CD14-positive monocyte (primary cell): ENCODE data around the gene MT3. TPM values are rescaled to one million over a fixed set of nuclear protein-coding genes. Genes with fewer than 3 reads are reported as not detected.
A peak's percentile ranks its signal among the peaks of the same experiment; 100 is the strongest.

ENCODE experiments used
- DNase-seq, 3 donors: peaks; one replicate each; pipeline ENCODE4 v3.0.0-alpha.2; 2011 to 2022
- H2AFZ ChIP-seq: 2 replicates; pipeline ENCODE4 v1.6.0; 2012; ENCODE audit warnings: mild to moderate bottlenecking, low read depth, low read length, inconsistent platforms; ENCODE audit not compliant: insufficient read depth, poor library complexity, severe bottlenecking
- H3K27ac ChIP-seq, 2 donors: 1 replicate in 1 of 2; 2 replicates in 1 of 2; pipeline ENCODE4 v1.5.1; 2012 to 2013; ENCODE audit warnings: low read length in 2 of 2, control low read depth in 1 of 2, inconsistent platforms in 1 of 2, low read depth in 1 of 2, mild to moderate bottlenecking in 1 of 2
- H3K27me3 ChIP-seq, 2 donors: one replicate each; pipeline versions ENCODE4 v1.6.0 to v1.6.1; 2011 to 2013; ENCODE audit warnings: low read length in 2 of 2; ENCODE audit not compliant: control insufficient read depth in 2 of 2, insufficient read depth in 2 of 2
- H3K36me3 ChIP-seq, 2 donors: replicated peaks in 1 of 2; 1 replicate in 1 of 2; 2 replicates in 1 of 2; pipeline versions ENCODE4 v1.5.1 to v1.6.1; 2012 to 2013; ENCODE audit warnings: low read length in 2 of 2, control low read depth in 1 of 2, inconsistent platforms in 1 of 2, mild to moderate bottlenecking in 1 of 2; ENCODE audit not compliant: insufficient read depth in 2 of 2, control insufficient read depth in 1 of 2
- H3K4me1 ChIP-seq, 2 donors: 1 replicate in 1 of 2; 2 replicates in 1 of 2; pipeline versions ENCODE4 v1.5.1 to v1.6.1; 2012 to 2013; ENCODE audit warnings: low read length in 2 of 2, control low read depth in 1 of 2, inconsistent platforms in 1 of 2, mild to moderate bottlenecking in 1 of 2, moderate library complexity in 1 of 2; ENCODE audit not compliant: insufficient read depth in 2 of 2, control insufficient read depth in 1 of 2
- H3K4me2 ChIP-seq: replicated peaks from 2 replicates; pipeline ENCODE3; 2012; ENCODE audit warnings: low read length, moderate library complexity, mild to moderate bottlenecking; ENCODE audit not compliant: poor library complexity, severe bottlenecking; ENCODE audit errors: extremely low read depth
- H3K4me3 ChIP-seq, 3 experiments: fragments of 200-600 bp in 1 of 3; sonication (generic) in 1 of 3; replicated peaks in 1 of 3; 1 replicate in 2 of 3; 2 replicates in 1 of 3; pipeline ENCODE4 v1.5.1; 2011 to 2013; ENCODE audit warnings: low read length in 3 of 3, mild to moderate bottlenecking in 3 of 3, control low read depth in 2 of 3, low read depth in 2 of 3, inconsistent platforms in 1 of 3, moderate library complexity in 1 of 3
- H3K79me2 ChIP-seq: 2 replicates; pipeline ENCODE4 v1.6.0; 2012; ENCODE audit warnings: mild to moderate bottlenecking, control low read depth, inconsistent platforms, low read length, moderate library complexity; ENCODE audit not compliant: insufficient read depth
- H3K9ac ChIP-seq: 2 replicates; pipeline ENCODE4 v1.6.0; 2017; ENCODE audit warnings: low read length, mild to moderate bottlenecking; ENCODE audit not compliant: insufficient read depth, poor library complexity, severe bottlenecking
- H3K9me3 ChIP-seq, 2 donors: replicated peaks in 1 of 2; 1 replicate in 1 of 2; 2 replicates in 1 of 2; pipeline versions ENCODE4 v1.5.1 to v1.6.1; 2012 to 2013; ENCODE audit warnings: low read length in 2 of 2, control low read depth in 1 of 2; ENCODE audit not compliant: control insufficient read depth in 1 of 2, insufficient read depth in 1 of 2
- H4K20me1 ChIP-seq: 2 replicates; pipeline ENCODE4 v1.6.0; 2012; ENCODE audit warnings: mild to moderate bottlenecking, low read length, control low read depth, moderate library complexity; ENCODE audit not compliant: insufficient read depth
- H3K27ac Mint-ChIP-seq, 7 donors: one replicate each; pipeline ENCODE4 v1.8.0; 2020; ENCODE audit warnings: mild to moderate bottlenecking in 7 of 7, mixed read lengths in 7 of 7, moderate library complexity in 6 of 7, inconsistent platforms in 2 of 7
- H3K27me3 Mint-ChIP-seq, 3 donors: one replicate each; pipeline ENCODE4 v1.8.0; 2021 to 2022; ENCODE audit warnings: low read depth in 3 of 3, mild to moderate bottlenecking in 3 of 3, mixed read lengths in 3 of 3, moderate library complexity in 3 of 3, inconsistent platforms in 1 of 3
- H3K36me3 Mint-ChIP-seq, 2 donors: one replicate each; pipeline ENCODE4 v1.8.0; 2020; ENCODE audit warnings: mixed read lengths in 2 of 2, inconsistent platforms in 1 of 2, mild to moderate bottlenecking in 1 of 2
- H3K4me1 Mint-ChIP-seq: one replicate; pipeline ENCODE4 v1.8.0; 2020; ENCODE audit warnings: mild to moderate bottlenecking, mixed read lengths
- H3K4me3 Mint-ChIP-seq, 2 donors: one replicate each; pipeline ENCODE4 v1.8.0; 2020; ENCODE audit warnings: mild to moderate bottlenecking in 2 of 2, mixed read lengths in 2 of 2, moderate library complexity in 1 of 2
- H3K9me3 Mint-ChIP-seq, 7 donors: one replicate each; pipeline ENCODE4 v1.8.0; 2020 to 2022; ENCODE audit warnings: mixed read lengths in 7 of 7, mild to moderate bottlenecking in 6 of 7, moderate library complexity in 6 of 7, inconsistent platforms in 2 of 7
- WGBS: methylation state at CpG from one replicate; pipeline ENCODE4 v1.1.5; 2013; ENCODE audit warnings: missing lambda C conversion rate; ENCODE audit not compliant: insufficient coverage; 5-methylcytosine and 5-hydroxymethylcytosine counted together
- intact Hi-C, 2 donors: fragments of 100-400 bp; cut with micrococcal nuclease; formaldehyde crosslinking; loops; one replicate each; pipeline versions ENCODE4 v1.15.0 to v1.15.1; 2023
- polyA plus RNA-seq, 3 donors: library from polyadenylated mRNA; depleted of rRNA in 1 of 3; unstranded in 2 of 3; stranded (reverse) in 1 of 3; fragments of 300-500 nt in 2 of 3; fragments of >200 nt in 1 of 3; fragmentation: Illumina TruSeq in 2 of 3; gene quantifications; 1 replicate in 2 of 3; 2 replicates in 1 of 3; pipeline ENCODE4 v1.2.3, GENCODE V29; 2012 to 2021
- TF ChIP-seq, protein P1 (sequence below): fragments of 200-600 bp; IDR thresholded peaks from one replicate; pipeline ENCODE4 v1.8.0; 2022; ENCODE audit warnings: antibody characterized with exemption, mild to moderate bottlenecking

Gene MT3
- polyA plus RNA-seq, 3 donors: not detected

DNA sequence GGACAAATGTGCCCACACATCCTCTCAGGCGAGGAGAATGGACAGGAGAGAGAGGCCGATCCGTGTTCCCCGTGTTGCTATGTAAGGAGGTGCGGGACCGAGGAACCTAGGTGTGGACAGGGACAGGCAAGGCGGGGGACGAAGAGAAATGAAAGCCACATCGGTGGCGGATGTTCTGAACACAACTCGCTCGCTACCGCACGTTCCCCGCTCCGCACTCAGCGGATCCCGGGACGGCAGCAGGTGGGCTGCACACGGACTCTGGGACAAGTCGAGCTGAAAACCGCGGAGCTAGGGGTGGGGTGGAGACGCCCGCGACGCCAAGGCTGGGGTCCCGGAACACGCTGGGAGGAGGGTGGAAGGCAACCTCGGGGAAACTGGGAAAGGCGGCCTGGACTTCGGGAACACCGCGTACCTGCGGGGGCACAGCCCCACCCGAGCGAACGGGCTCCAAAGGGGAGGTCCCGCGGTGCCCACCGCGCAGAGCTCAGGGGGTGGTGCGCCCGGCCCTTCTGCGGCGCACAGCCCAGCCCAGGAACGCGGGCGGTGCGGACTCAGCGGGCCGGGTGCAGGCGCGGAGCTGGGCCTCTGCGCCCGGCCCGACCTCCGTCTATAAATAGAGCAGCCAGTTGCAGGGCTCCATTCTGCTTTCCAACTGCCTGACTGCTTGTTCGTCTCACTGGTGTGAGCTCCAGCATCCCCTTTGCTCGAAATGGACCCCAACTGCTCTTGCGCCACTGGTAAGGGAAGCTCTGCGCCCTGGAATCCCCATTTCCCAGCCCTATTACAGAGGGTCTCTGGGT is 36.0 kb downstream of the MT3 start, which contains the start of gene MT1E:
MT1E (plus strand) TSS at position 642 of the 803 bp plus-strand sequence; CDS start at position 713, 71 bp downstream.
- Mint-ChIP-seq H3K36me3 (peaks cover 0 to 4% of the 10 kb centered on the region in 2 donors), H3K27me3 (peaks cover 42 to 63% (median 53%) of the 10 kb centered on the region in 3 donors), H3K27ac (peak within 1 kb of the TSS in 6 of 7 donors; percentile 71 to 84 (median 78)), H3K4me3 (peak within 1 kb of the TSS; percentile 93 to 98), H3K9me3 (peaks cover 0 to 7% (median 0%) of the 10 kb centered on the region in 7 donors), H3K4me1 (peaks cover 27% of the 10 kb centered on the region)
- peak within 1 kb of the TSS in 1 of 2 donors; percentile 68 for H3K27ac ChIP-seq
- H3K36me3 ChIP-seq: no peaks in the 10 kb centered on the region
- DNase-seq: peak in 1 of 3 donors; percentile 22
- peak within 1 kb of the TSS; percentile 69 for H3K9ac ChIP-seq
- no peaks in the 10 kb centered on the region for H3K9me3 ChIP-seq
- TF ChIP-seq, protein P1, sequence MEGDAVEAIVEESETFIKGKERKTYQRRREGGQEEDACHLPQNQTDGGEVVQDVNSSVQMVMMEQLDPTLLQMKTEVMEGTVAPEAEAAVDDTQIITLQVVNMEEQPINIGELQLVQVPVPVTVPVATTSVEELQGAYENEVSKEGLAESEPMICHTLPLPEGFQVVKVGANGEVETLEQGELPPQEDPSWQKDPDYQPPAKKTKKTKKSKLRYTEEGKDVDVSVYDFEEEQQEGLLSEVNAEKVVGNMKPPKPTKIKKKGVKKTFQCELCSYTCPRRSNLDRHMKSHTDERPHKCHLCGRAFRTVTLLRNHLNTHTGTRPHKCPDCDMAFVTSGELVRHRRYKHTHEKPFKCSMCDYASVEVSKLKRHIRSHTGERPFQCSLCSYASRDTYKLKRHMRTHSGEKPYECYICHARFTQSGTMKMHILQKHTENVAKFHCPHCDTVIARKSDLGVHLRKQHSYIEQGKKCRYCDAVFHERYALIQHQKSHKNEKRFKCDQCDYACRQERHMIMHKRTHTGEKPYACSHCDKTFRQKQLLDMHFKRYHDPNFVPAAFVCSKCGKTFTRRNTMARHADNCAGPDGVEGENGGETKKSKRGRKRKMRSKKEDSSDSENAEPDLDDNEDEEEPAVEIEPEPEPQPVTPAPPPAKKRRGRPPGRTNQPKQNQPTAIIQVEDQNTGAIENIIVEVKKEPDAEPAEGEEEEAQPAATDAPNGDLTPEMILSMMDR: no peak
- peak within 1 kb of the TSS; percentile 98 for H3K4me2 ChIP-seq
- no peaks in the 10 kb centered on the region for H4K20me1 ChIP-seq
- H3K27me3 ChIP-seq: peaks cover 0 to 49% of the 10 kb centered on the region in 2 donors
- peak within 1 kb of the TSS; percentile 63 to 93 (median 73) for H3K4me3 ChIP-seq
- peaks cover 16 to 22% of the 10 kb centered on the region in 2 donors for H3K4me1 ChIP-seq
- peak within 1 kb of the TSS; percentile 96 for H2AFZ ChIP-seq
- intact Hi-C loops: no loop called here
- 1% methylated on average over 59 of the region's 62 CpGs for WGBS
- H3K79me2 ChIP-seq: no peaks in the 10 kb centered on the region

DNA sequence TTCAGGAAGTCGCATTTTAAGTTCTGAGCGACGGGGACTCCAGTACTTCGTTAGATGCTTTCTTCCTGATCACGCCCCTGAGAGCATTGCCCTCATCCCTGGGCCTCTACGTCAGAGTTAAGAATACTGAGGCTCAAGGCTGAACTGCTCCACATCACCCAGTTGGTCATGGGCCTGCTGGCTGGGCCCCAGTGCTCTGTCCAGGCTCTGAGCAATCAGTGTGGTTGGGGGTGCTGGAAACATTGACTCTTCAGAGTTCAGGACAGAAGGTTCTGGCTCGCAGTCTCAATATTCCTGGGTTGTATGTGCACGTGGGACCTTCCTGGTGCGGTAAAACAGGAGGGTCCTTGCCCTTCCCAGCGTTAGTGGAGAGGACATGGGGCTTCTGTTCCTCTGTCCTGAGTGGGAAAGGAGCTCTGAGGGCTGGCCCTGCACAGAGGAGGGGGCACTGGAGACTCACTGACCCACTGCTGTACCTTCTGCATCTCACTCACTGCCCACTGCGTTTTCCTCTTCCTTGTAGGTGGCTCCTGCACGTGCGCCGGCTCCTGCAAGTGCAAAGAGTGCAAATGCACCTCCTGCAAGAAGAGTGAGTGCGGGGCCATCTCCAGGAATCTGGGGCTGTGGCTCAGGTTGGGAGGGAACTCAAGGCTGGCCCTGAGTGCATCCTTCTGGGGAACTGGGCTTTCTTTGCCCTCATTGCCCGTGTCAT is 36.8 kb downstream of the MT3 start:
- H3K4me1 ChIP-seq: peaks cover 16 to 22% of the 10 kb centered on the region in 2 donors
- peak in 1 of 3 donors; percentile 40 for DNase-seq
- H3K4me1 Mint-ChIP-seq: peaks cover 27% of the 10 kb centered on the region
- no peaks in the 10 kb centered on the region for H3K79me2 ChIP-seq
- peak overlapping the region; percentile 63 to 93 (median 73) for H3K4me3 ChIP-seq
- H4K20me1 ChIP-seq: no peaks in the 10 kb centered on the region
- H3K9ac ChIP-seq: peak overlapping the region; percentile 69
- peak overlapping the region; percentile 98 for H3K4me2 ChIP-seq
- peak overlapping the region in 4 of 7 donors; percentile 71 to 84 (median 78) for H3K27ac Mint-ChIP-seq
- peaks cover 6 to 55% of the 10 kb centered on the region in 2 donors for H3K27me3 ChIP-seq
- peak overlapping the region; percentile 96 for H2AFZ ChIP-seq
- TF ChIP-seq, protein P1: no peak
- 16% methylated on average over 9 of the region's 16 CpGs for WGBS
- no peaks in the 10 kb centered on the region for H3K9me3 ChIP-seq
- H3K9me3 Mint-ChIP-seq: peaks cover 0 to 7% (median 0%) of the 10 kb centered on the region in 7 donors
- peaks cover 48 to 68% (median 61%) of the 10 kb centered on the region in 3 donors for H3K27me3 Mint-ChIP-seq
- peak overlapping the region in 1 of 2 donors; percentile 68 for H3K27ac ChIP-seq
- H3K36me3 ChIP-seq: no peaks in the 10 kb centered on the region
- H3K36me3 Mint-ChIP-seq: peaks cover 0 to 5% of the 10 kb centered on the region in 2 donors
- H3K4me3 Mint-ChIP-seq: peak overlapping the region; percentile 93 to 98
- intact Hi-C loops: no loop called here
